ENCODE measurements around the gene DST.

DNA sequence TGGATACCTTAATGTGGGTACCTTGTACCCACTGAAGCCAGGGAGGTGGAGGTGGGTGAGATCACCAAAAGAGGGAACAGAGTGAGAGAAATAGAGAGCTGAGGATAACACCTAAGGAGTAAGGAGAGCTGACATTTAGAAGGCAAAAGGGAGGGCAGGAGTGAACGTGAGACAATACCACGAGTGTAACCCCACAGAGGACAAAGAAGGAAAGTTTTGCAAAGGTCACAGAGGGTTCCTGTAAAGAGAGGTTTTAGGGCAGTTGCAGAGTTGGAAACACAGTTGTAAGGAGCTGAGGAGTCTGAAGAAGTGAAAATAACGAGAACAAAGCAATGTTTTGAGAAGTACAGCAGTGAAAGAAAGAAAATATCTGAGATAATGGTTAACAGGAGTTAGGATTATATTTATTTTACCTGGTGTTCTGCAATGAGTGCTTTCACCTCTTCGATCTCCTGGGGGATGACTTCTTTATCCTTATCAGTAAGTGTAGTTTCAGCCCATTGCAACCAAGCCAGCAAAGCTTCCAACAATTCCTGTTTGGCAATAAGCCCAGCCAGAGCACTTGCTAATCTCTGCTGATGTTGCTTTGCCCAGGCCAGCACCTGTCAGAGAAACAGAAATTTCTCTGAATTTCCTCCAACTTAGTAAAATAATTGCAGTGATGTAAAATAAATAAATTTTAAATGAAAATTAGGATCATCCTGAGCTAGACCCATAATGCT is 166.8 kb downstream of the DST start:
- TF ChIP-seq, protein P1, sequence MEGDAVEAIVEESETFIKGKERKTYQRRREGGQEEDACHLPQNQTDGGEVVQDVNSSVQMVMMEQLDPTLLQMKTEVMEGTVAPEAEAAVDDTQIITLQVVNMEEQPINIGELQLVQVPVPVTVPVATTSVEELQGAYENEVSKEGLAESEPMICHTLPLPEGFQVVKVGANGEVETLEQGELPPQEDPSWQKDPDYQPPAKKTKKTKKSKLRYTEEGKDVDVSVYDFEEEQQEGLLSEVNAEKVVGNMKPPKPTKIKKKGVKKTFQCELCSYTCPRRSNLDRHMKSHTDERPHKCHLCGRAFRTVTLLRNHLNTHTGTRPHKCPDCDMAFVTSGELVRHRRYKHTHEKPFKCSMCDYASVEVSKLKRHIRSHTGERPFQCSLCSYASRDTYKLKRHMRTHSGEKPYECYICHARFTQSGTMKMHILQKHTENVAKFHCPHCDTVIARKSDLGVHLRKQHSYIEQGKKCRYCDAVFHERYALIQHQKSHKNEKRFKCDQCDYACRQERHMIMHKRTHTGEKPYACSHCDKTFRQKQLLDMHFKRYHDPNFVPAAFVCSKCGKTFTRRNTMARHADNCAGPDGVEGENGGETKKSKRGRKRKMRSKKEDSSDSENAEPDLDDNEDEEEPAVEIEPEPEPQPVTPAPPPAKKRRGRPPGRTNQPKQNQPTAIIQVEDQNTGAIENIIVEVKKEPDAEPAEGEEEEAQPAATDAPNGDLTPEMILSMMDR (IDR thresholded peaks at IDR 0.05): no peak
- TF ChIP-seq EZH2 (IDR thresholded peaks at IDR 0.05; ENCODE audit: borderline replicate concordance, insufficient read depth, low read depth, low read length, poor library complexity, severe bottlenecking): no peak

All from B cell (primary cell).